ENCODE measurements around the gene INSIG1.

The INSIG1 gene

GRCh38 chr7:155313096-155313495 lies 15.4 kb downstream of the INSIG1 start:
- Histone ChIP-seq H3K36me3 (ENCODE audit: control insufficient read depth, insufficient read depth, low read length) (peaks cover 5% of the 10 kb centered on the region), H3K27ac (ENCODE audit: low read depth, low read length) (no peak overlapping the region), H3K9ac (ENCODE audit: low read length) (no peak overlapping the region), H3K4me3 (ENCODE audit: low read length) (no peak overlapping the region), H3K27me3 (ENCODE audit: control insufficient read depth, insufficient read depth, low read length) (no peaks in the 10 kb centered on the region), H3K4me1 (ENCODE audit: control insufficient read depth, insufficient read depth, low read length) (no peaks in the 10 kb centered on the region)

GRCh38 chr7:155315977-155316376 lies 18.3 kb downstream of the INSIG1 start:
- Histone ChIP-seq H3K27me3 (ENCODE audit: control insufficient read depth, insufficient read depth, low read length) (no peaks in the 10 kb centered on the region), H3K4me3 (ENCODE audit: low read length) (no peak overlapping the region), H3K36me3 (ENCODE audit: control insufficient read depth, insufficient read depth, low read length) (no peaks in the 10 kb centered on the region), H3K4me1 (ENCODE audit: control insufficient read depth, insufficient read depth, low read length) (no peaks in the 10 kb centered on the region), H3K27ac (ENCODE audit: low read depth, low read length) (no peak overlapping the region), H3K9ac (ENCODE audit: low read length) (no peak overlapping the region)

DNA sequence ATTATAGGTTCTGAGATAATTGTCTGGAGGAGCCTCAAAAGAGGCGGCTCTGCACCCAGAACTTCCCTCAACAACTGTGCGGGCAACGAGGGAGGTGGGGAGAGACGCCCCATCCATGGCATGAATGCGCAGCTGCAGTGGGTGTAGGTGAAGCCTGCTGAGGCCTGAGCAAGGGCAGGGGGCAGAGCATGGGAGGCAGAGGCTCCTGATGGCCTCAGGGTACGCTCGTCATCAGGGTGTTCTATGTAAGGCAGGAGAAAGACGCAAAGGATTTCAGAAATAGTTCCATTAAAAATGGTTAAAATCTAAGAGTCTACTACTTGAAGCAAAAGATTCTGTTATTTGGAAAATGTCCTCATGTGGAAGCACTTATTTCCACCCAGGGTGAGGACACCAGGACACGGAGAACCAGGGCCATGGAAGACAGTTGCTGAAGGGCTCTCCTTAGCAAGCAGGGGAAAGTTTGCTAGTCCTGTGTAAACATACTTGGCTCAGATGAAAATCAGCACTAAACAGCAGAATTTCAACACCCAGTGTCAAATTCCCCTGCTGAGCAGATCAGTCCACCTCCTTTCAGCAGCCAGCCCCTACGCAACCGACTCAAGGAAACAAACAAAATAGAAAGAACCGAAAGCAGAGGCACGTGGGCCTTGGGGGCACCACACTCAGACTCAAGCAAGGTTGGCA lies 18.9 kb downstream of the INSIG1 start:
- Histone ChIP-seq H3K36me3 (ENCODE audit: control insufficient read depth, insufficient read depth, low read length) (no peaks in the 10 kb centered on the region), H3K27me3 (ENCODE audit: control insufficient read depth, insufficient read depth, low read length) (no peaks in the 10 kb centered on the region), H3K4me3 (ENCODE audit: low read length) (no peak overlapping the region), H3K27ac (ENCODE audit: low read depth, low read length) (no peak overlapping the region), H3K4me1 (ENCODE audit: control insufficient read depth, insufficient read depth, low read length) (no peaks in the 10 kb centered on the region), H3K9ac (ENCODE audit: low read length) (no peak overlapping the region)

GRCh38 chr7:155317114-155317434 lies 19.4 kb downstream of the INSIG1 start:
- H3K36me3 ChIP-seq (ENCODE audit: control insufficient read depth, insufficient read depth, low read length): no peaks in the 10 kb centered on the region
- H3K9ac ChIP-seq (ENCODE audit: low read length): no peak overlapping the region
- no peaks in the 10 kb centered on the region for H3K4me1 ChIP-seq (ENCODE audit: control insufficient read depth, insufficient read depth, low read length)
- no peak overlapping the region for H3K4me3 ChIP-seq (ENCODE audit: low read length)
- no peak overlapping the region for H3K27ac ChIP-seq (ENCODE audit: low read depth, low read length)
- no peaks in the 10 kb centered on the region for H3K27me3 ChIP-seq (ENCODE audit: control insufficient read depth, insufficient read depth, low read length)

GRCh38 chr7:155318245-155318644 lies 20.6 kb downstream of the INSIG1 start:
- H3K36me3 ChIP-seq (ENCODE audit: control insufficient read depth, insufficient read depth, low read length): no peaks in the 10 kb centered on the region
- H3K9ac ChIP-seq (ENCODE audit: low read length): no peak overlapping the region
- no peaks in the 10 kb centered on the region for H3K27me3 ChIP-seq (ENCODE audit: control insufficient read depth, insufficient read depth, low read length)

GRCh38 chr7:155322530-155322929 lies 24.9 kb downstream of the INSIG1 start:
- Histone ChIP-seq H3K9ac (ENCODE audit: low read length) (no peak overlapping the region), H3K27me3 (ENCODE audit: control insufficient read depth, insufficient read depth, low read length) (no peaks in the 10 kb centered on the region), H3K36me3 (ENCODE audit: control insufficient read depth, insufficient read depth, low read length) (no peaks in the 10 kb centered on the region), H3K4me1 (ENCODE audit: control insufficient read depth, insufficient read depth, low read length) (no peaks in the 10 kb centered on the region), H3K27ac (ENCODE audit: low read depth, low read length) (no peak overlapping the region), H3K4me3 (ENCODE audit: low read length) (no peak overlapping the region)

More at GRCh38 chr7:155318245-155318644, 20.6 kb downstream of the INSIG1 start:
- Histone ChIP-seq H3K4me1 (ENCODE audit: control insufficient read depth, insufficient read depth, low read length) (no peaks in the 10 kb centered on the region), H3K27ac (ENCODE audit: low read depth, low read length) (no peak overlapping the region), H3K4me3 (ENCODE audit: low read length) (no peak overlapping the region)

DNA sequence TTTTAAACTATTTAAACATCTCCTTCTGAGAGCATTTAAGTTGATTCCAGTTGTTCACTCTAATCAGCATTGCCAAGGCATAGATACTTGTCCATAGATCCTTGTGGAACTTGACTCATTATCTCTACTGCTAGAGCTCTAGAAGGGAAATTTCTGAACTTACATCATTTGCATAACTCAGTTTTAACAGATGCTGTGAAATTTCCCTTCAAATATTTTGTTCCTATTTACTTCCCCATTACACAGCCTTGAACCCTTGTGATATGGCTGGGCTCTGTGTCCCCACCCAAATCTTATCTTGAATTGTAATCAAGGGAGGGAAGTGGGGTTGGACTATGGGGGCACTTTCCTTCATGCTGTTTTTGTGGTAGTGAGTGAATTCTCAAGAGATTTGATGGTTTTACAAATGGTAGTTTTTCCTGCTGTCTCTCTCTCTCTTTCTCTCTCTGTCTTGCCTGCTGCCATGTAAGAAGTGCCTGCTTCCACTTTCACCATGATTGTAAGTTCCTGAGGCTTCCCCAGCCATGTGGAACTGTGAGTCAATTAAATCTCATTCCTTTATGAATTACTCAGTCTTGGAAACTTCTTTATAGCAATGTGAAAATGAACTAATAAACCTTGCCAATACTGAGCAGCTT lies 25.4 kb downstream of the INSIG1 start:
- no peaks in the 10 kb centered on the region for H3K27me3 ChIP-seq (ENCODE audit: control insufficient read depth, insufficient read depth, low read length)
- no peaks in the 10 kb centered on the region for H3K4me1 ChIP-seq (ENCODE audit: control insufficient read depth, insufficient read depth, low read length)
- H3K9ac ChIP-seq (ENCODE audit: low read length): no peak overlapping the region
- H3K36me3 ChIP-seq (ENCODE audit: control insufficient read depth, insufficient read depth, low read length): no peaks in the 10 kb centered on the region
- H3K4me3 ChIP-seq (ENCODE audit: low read length): no peak overlapping the region
- H3K27ac ChIP-seq (ENCODE audit: low read depth, low read length): no peak overlapping the region

GRCh38 chr7:155324012-155324917 lies 26.6 kb downstream of the INSIG1 start:
- no peaks in the 10 kb centered on the region for H3K36me3 ChIP-seq (ENCODE audit: control insufficient read depth, insufficient read depth, low read length)
- H3K9ac ChIP-seq (ENCODE audit: low read length): no peak overlapping the region
- no peak overlapping the region for H3K27ac ChIP-seq (ENCODE audit: low read depth, low read length)
- H3K4me3 ChIP-seq (ENCODE audit: low read length): no peak overlapping the region
- H3K4me1 ChIP-seq (ENCODE audit: control insufficient read depth, insufficient read depth, low read length): no peaks in the 10 kb centered on the region
- no peaks in the 10 kb centered on the region for H3K27me3 ChIP-seq (ENCODE audit: control insufficient read depth, insufficient read depth, low read length)

- Histone ChIP-seq H3K9ac (ENCODE audit: low read length) (no peak overlapping the region), H3K27me3 (ENCODE audit: control insufficient read depth, insufficient read depth, low read length) (no peaks in the 10 kb centered on the region), H3K36me3 (ENCODE audit: control insufficient read depth, insufficient read depth, low read length) (no peaks in the 10 kb centered on the region), H3K4me1 (ENCODE audit: control insufficient read depth, insufficient read depth, low read length) (no peaks in the 10 kb centered on the region), H3K4me3 (ENCODE audit: low read length) (no peak overlapping the region), H3K27ac (ENCODE audit: low read depth, low read length) (no peak overlapping the region)
Measured at GRCh38 chr7:155324918-155325235, 27.2 kb downstream of the INSIG1 start.

DNA sequence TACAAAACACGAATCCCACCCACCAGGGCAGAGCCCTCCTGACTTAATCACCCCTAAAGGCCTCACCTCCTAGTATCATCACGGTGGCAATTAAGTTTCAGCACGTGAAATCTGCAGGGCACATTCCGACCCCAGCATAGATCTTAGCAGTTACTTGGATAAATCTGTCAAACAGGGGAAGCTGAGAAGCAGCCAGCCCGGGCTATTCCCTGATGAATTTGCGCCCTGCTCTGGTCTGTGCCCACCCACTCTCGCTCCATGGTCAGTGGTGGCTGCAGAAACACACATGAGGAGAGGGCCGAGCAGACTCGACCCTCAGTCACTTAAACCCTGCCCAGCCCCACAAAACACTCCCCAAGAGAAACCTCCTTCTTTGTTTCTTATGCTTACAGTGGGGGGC lies 28.7 kb downstream of the INSIG1 start:
- Histone ChIP-seq H3K4me1 (ENCODE audit: control insufficient read depth, insufficient read depth, low read length) (no peaks in the 10 kb centered on the region), H3K9ac (ENCODE audit: low read length) (no peak overlapping the region), H3K4me3 (ENCODE audit: low read length) (no peak overlapping the region), H3K27me3 (ENCODE audit: control insufficient read depth, insufficient read depth, low read length) (no peaks in the 10 kb centered on the region), H3K36me3 (ENCODE audit: control insufficient read depth, insufficient read depth, low read length) (no peaks in the 10 kb centered on the region), H3K27ac (ENCODE audit: low read depth, low read length) (no peak overlapping the region)

- Histone ChIP-seq H3K9ac (ENCODE audit: low read length) (no peak overlapping the region), H3K27me3 (ENCODE audit: control insufficient read depth, insufficient read depth, low read length) (no peaks in the 10 kb centered on the region), H3K36me3 (ENCODE audit: control insufficient read depth, insufficient read depth, low read length) (no peaks in the 10 kb centered on the region), H3K4me3 (ENCODE audit: low read length) (no peak overlapping the region), H3K27ac (ENCODE audit: low read depth, low read length) (no peak overlapping the region), H3K4me1 (ENCODE audit: control insufficient read depth, insufficient read depth, low read length) (no peaks in the 10 kb centered on the region)
Measured at GRCh38 chr7:155327590-155328320, 30.1 kb downstream of the INSIG1 start.

- Histone ChIP-seq H3K4me1 (ENCODE audit: control insufficient read depth, insufficient read depth, low read length) (no peaks in the 10 kb centered on the region), H3K4me3 (ENCODE audit: low read length) (no peak overlapping the region), H3K27ac (ENCODE audit: low read depth, low read length) (no peak overlapping the region), H3K27me3 (ENCODE audit: control insufficient read depth, insufficient read depth, low read length) (no peaks in the 10 kb centered on the region), H3K9ac (ENCODE audit: low read length) (no peak overlapping the region), H3K36me3 (ENCODE audit: control insufficient read depth, insufficient read depth, low read length) (no peaks in the 10 kb centered on the region)
Measured at GRCh38 chr7:155329225-155329624, 31.5 kb downstream of the INSIG1 start.
